Mononuclear cell (primary cell): Measurements from ENCODE around the gene LAPTM5. TPM values are rescaled to one million over a fixed set of nuclear protein-coding genes. Genes with fewer than 3 reads are reported as not detected.
"Not testable (repeated sequence)": the region's sequence is repeated elsewhere in the genome, so short reads cannot be mapped to it uniquely, and the experiment has no call there.

ENCODE experiments used
- H3K27me3 ChIP-seq: 2 replicates; pipeline ENCODE4 v1.6.0; 2011; ENCODE audit warnings: low read length, control low read depth; ENCODE audit not compliant: insufficient read depth
- H3K4me1 ChIP-seq: 2 replicates; pipeline ENCODE4 v1.5.1; 2011; ENCODE audit warnings: mild to moderate bottlenecking, low read length, control low read depth; ENCODE audit not compliant: insufficient read depth
- H3K4me3 ChIP-seq: 2 replicates; pipeline ENCODE4 v1.5.1; 2011; ENCODE audit warnings: mild to moderate bottlenecking, low read length, moderate library complexity
- H3K9me3 ChIP-seq: 2 replicates; pipeline ENCODE4 v1.5.1; 2011; ENCODE audit warnings: low read depth, mild to moderate bottlenecking, control low read depth, low read length
- total RNA-seq: library from RNA; depleted of rRNA; stranded (reverse); fragments of >200 nt; gene quantifications from one replicate; pipeline ENCODE4 v1.2.3, GENCODE V29; 2012

LAPTM5 gene
- total RNA-seq, 1 donor = 719 TPM

DNA sequence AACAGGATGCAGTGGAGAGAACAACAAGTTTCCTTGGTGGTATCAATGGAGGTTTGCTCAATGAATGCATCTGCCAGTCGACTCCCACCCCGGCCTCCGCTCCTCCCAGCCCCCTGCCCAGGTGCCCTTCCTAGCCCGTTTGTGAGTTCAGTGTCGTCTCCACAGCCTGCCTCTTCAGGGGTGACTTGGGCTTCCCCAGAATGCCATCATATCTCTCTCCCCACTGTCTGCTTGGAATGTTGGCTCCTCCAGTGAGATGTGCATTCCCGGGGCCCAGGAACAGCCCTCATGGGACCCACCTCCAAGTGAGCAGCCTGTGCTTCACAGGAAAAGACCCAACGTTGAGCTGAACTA is 64.6 kb downstream of the LAPTM5 start:
- no peak overlapping the region for H3K4me3 ChIP-seq
- H3K4me1 ChIP-seq = no peaks in the 10 kb centered on the region
- no peaks in the 10 kb centered on the region for H3K27me3 ChIP-seq
- no peaks in the 10 kb centered on the region for H3K9me3 ChIP-seq

DNA sequence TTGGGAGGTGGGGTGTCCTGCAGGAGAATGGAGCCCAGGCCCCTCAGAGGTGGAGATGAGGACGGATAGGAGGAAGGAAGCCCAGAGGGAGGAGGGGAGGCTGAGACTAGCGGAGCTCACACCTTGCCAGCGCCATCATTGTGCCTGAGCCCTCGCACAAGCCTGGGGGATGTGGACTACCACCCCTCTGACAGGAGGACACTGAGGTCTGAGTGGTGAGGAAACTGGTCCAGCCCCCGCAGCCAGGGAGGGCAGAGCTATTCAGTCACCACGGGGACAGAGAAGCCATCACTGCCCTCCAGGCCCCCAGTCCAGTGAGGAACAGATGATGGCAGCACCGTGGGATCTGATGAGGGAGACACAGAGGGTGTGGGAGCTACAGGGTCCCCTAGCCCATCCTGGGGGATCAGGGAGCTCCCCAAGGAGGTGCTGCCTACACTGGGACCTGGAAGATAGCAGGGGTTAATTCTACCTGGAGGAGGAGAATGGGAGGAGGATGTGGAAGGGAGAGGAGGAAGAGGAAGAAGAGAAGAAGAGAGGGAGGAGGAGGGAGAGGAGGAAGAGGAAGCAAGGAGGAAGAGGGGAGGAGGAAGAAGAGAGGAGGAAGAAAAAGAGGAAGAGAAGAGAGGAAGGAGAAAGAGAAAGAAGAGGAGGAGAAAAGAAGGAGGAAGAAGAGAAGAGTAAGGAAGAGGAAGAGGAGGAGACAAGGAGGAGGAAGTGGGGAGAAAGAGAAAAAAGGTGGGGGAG is 65.2 kb downstream of the LAPTM5 start:
- Histone ChIP-seq H3K4me1 (no peaks in the 10 kb centered on the region), H3K27me3 (no peaks in the 10 kb centered on the region), H3K9me3 (no peaks in the 10 kb centered on the region), H3K4me3 (no peak overlapping the region)

DNA sequence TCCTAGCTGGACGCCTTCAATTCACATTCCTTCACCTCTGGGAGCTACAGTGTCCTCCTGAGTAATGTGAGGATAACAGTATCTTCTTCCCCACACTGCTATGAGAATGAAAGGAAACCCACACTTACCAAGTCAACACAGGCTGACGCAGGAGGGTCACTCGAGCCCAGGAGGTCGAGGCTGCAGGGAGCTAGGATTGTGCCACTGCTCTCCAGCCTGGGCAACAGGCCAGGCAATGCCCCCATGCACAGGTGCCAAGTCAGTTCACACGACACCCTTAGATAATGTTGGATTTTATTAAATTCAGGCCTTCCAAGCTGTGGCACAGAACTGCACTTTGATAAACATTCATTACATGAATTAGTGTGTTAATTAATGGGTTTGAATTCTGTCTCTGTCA is 66.1 kb downstream of the LAPTM5 start:
- Histone ChIP-seq H3K9me3 (no peaks in the 10 kb centered on the region), H3K4me1 (no peaks in the 10 kb centered on the region), H3K27me3 (no peaks in the 10 kb centered on the region), H3K4me3 (no peak overlapping the region)

DNA sequence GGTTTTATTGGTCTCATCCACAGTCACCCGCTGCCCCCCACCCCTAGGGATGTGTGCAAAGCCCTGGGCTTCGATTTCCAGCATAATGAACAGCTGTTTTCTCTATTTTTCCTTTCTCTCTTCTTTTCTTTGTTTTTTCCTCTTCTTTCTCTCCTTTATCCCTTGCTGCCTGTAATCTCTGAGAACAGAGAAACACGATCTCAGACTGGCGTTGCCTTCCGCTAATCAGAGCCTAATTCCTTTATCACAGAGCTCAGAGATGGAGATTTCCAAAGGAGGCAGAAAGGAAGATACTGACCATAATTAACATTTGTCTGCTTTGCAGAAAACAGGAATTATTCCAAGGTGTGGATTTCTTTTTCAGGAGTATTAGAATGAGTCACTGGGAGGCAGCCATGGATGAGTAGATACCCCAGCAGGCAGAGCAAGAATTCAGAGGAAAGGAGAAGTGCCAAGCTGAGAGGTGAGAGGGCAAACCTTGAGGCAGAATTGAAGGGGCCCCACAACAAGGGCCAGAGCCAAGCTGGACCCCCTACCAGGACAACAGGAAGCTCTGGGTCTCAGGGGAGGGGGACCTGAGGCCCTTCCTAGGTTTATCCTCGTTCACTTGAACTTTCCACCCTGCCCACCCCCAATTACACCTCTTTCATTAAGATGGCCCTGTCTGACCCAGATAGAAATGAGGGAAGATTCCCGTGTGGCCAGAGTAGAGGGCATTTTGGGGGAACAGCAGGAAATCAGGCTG is 67.5 kb downstream of the LAPTM5 start:
- H3K4me1 ChIP-seq = no peaks in the 10 kb centered on the region
- peaks cover 6% of the 10 kb centered on the region for H3K27me3 ChIP-seq
- no peaks in the 10 kb centered on the region for H3K9me3 ChIP-seq
- no peak overlapping the region for H3K4me3 ChIP-seq

DNA sequence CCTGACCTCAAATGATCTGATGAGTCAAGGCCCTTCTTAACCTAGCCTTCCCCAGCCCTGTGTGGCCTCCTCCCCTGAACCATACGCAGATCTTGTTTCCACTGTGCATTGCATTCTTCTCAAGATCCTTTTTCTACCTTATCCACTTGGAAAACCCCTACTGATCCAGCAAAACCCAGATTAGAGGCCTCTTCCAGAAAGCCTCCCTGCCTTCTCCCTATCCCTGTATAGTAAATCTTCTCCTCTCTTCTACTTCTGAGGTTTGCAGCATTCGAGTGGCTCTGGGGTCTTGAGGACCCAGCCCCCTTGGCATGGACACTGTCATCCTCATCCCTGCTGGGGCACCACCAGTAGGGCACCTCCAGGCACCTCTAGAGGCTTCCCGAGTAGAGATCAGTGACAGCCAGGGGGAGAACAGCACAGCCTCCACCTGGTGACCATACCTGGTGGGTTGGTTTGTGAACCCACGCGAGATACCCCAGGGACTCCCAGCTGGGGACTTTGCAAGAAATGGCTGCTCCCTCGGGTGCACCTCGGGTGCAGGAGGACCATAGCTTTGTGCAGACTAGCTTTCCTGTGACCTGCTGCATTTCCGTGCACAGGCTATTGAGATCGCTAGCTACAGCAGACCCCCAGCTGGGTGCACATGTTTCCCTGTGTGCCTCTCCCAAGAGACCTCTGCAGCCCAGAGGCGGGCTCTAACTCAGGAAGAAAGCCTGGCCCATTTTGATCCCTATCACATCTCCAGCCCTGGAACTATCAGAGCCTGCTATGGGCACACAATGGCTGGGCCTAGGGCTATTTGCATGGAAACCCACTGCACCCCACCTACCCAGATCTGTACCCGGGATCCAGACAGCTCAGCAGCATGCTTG is 68.4 kb downstream of the LAPTM5 start:
- Histone ChIP-seq H3K27me3 (peaks cover 14% of the 10 kb centered on the region), H3K4me3 (no peak overlapping the region), H3K9me3 (no peaks in the 10 kb centered on the region), H3K4me1 (peaks cover 4% of the 10 kb centered on the region)

DNA sequence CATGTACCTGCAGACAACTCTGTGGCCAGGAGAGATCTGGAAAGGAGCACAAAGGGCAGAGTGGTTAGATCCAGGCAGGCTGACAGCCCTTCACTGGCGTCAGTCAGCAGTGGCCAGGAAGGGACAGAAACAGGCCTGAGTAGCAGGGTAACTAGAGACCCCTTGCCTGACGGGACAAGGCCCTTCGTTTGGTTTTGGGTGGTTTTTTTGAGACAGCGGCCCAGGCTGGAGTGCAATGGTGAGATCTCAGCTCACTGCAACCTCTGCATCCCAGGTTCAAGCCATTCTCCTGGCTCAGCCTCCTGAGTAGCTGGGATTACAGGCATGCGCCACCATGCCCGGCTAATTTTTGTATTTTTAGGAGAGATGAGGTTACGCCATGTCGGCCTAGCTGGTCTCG is 69.1 kb downstream of the LAPTM5 start:
- peaks cover 21% of the 10 kb centered on the region for H3K27me3 ChIP-seq
- not testable (repeated sequence) for H3K9me3 ChIP-seq, H3K4me1 ChIP-seq, H3K4me3 ChIP-seq

DNA sequence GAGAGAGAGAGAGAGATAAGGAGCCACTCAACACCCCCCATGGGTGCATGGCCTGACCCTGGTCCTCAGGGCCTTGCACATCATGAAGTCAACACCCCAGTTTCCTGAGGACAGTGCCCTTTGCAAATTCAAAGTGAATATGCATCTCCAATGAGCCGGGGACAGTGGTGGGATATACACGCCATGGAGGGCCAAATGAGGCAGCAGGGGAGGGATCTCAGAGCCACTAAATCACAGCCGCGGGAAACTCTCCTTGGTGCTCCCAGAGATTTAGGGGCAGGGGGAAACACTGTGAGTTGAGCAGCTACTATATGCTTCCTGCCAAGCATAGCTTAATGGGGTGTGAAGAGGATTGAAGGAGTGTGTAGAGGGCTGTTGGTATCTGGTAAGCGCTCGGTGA is 69.7 kb downstream of the LAPTM5 start:
- Histone ChIP-seq H3K9me3 (no peaks in the 10 kb centered on the region), H3K4me1 (peaks cover 4% of the 10 kb centered on the region), H3K4me3 (no peak overlapping the region), H3K27me3 (peaks cover 25% of the 10 kb centered on the region)

DNA sequence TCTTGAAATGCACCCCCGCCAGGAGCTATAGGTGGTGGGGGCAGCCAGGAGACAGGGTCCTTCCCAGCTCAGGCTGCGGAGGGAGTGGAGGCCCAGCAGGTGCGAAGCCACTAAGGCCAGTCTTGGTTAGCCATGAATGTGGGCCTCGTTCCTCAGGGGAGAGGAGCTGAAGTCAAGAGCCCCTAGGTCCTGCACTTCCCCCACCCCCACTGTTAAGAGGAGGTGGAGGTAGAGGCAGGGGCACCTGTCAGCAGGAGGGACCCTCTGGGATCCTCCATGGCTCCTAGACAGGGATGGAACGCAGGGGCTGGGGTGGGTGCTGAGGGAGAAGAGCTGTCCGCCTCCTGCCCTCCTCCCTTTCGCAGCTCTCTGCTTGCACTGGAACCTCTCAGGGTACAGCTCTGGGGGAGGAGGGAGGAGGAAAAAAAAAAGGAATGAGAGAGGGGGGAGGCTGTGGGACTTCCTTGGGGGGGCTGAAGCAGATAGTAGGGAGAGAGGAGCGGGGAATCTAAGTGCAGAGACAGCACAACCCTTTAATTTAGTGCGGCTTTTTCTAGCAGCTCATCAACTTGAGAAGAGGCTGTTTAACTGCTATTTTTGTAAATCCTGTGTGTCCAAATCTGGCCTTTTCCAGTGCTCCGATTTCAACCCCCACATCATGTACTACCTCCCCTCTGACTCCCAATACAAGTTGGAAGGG is 71.2 kb downstream of the LAPTM5 start:
- Histone ChIP-seq H3K4me3 (no peak overlapping the region), H3K9me3 (no peaks in the 10 kb centered on the region), H3K4me1 (peaks cover 4% of the 10 kb centered on the region), H3K27me3 (peaks cover 27% of the 10 kb centered on the region)

DNA sequence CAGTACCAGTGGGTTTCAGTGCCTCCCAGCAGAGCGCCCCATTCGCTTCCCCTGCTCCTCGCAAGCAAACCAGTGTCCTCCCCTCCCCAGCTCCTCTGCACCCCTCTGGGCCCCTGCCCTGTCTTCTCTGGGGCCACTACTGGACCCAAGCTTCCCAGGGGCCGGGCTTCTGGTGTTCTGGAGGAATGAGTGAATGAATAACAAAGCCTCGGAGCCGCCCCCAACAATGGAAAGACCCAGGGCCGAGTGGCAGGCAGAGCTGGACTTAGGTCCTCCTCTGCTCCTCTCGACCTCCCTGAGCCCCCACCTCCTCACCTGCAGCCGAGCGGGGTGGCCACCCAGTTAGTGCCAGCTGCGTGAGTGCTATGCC is 71.8 kb downstream of the LAPTM5 start:
- peaks cover 4% of the 10 kb centered on the region for H3K4me1 ChIP-seq
- H3K9me3 ChIP-seq = no peaks in the 10 kb centered on the region
- no peak overlapping the region for H3K4me3 ChIP-seq
- peaks cover 27% of the 10 kb centered on the region for H3K27me3 ChIP-seq

DNA sequence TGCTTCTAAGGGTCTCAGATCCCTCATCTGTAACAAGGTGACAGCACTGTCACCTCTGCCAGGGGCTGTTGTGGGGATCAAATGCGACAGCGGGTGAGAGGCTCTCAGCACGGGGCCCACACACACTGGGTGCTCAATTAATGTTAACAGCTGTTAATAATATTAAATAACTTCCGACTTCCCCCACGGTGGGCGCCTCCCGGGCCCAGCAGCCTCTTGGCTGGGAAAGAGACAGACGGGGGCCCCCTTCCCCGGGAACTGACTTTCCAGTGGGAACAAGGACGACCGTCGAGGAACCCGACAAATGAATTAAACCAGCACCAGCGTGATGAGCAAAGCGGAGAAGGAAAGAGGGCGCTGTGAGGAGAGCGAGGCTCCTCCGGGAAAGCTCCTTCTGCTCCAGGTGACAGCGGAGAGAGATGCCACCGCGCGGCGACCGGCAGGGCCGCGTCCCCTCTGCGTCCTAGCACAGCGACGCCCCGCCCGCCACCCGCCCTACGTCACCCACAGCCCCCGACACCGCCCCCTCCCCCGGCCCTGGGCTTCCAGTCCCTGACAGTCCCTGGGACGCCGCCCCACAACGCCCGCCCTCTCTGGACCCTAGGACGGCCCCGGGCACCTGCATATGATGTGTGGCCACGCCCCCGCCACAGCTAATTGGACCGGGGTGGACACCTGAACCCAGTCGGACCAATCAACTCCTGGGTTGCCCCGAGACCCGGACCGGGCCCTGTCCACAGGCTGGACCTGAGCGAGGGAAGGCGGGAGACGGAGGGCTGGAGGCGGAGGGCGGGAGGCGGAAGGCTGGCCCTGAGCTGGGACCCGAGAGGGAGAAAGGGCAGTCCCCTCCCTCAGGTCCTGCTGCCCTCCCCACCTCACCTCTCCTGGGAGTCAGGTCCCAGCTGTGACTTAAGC is 72.4 kb downstream of the LAPTM5 start:
- Histone ChIP-seq H3K27me3 (peaks cover 27% of the 10 kb centered on the region), H3K9me3 (no peaks in the 10 kb centered on the region), H3K4me1 (peaks cover 4% of the 10 kb centered on the region), H3K4me3 (no peak overlapping the region)

DNA sequence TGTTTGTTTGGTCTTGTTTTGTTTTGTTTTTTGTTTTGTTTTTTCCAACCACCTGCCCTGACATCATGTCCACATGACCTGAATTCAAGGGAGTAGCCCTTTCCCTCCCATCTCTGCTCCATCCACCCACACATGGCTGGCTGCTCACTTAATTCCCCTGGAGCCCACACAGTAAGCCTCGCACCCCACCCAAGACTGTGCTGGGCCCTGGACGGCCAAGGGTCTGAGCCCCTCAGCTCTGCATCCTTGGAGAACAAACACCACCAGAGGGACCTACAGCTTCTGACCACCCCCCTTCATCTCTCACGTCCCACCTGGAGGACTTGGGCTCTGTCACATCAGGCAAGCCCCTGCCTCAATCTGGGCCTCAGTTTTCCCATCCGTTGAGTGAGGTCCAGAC is 73.3 kb downstream of the LAPTM5 start:
- peaks cover 4% of the 10 kb centered on the region for H3K4me1 ChIP-seq
- H3K27me3 ChIP-seq = peaks cover 27% of the 10 kb centered on the region
- H3K9me3 ChIP-seq = no peaks in the 10 kb centered on the region
- H3K4me3 ChIP-seq = no peak overlapping the region

DNA sequence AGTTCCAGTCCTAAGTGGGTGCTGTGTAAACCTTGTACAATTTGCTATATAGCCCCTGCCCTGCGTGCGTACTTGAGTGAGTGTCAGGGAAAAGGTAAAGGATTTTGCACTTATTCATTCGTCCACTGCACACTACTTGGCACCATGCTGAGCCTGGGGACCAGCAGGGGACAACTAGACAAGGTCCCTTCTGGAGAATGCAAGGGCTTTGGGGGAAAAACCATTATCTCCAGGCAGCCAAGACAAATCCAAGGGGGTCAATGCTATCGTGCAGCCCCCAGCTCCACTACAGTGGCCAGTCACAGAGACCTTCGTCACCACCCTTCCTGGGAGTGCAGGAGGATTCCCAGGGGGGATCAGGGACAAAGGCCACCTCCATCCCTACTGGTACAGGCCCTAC is 73.9 kb downstream of the LAPTM5 start:
- peaks cover 4% of the 10 kb centered on the region for H3K4me1 ChIP-seq
- peaks cover 27% of the 10 kb centered on the region for H3K27me3 ChIP-seq
- no peaks in the 10 kb centered on the region for H3K9me3 ChIP-seq
- H3K4me3 ChIP-seq = no peak overlapping the region
